Fibroblast of lung (primary cell): ENCODE results near the gene LPIN2. TPM values are rescaled to one million over a fixed set of nuclear protein-coding genes. Genes with fewer than 3 reads are reported as not detected.

ENCODE experiments used
- DNase-seq, 2 donors: peaks; one replicate each; pipeline versions ENCODE4 v3.0.0 to v3.0.0-alpha.2; 2010; ENCODE audit warnings: low read depth in 2 of 2
- H2AFZ ChIP-seq: 2 replicates; pipeline ENCODE4 v1.5.1; 2012; ENCODE audit warnings: low read length, control low read depth, inconsistent platforms
- H3K27ac ChIP-seq: 2 replicates; pipeline ENCODE4 v1.5.1; 2011; ENCODE audit warnings: low read length, control low read depth; ENCODE audit not compliant: insufficient read depth
- H3K27me3 ChIP-seq: 2 replicates; pipeline ENCODE4 v1.5.1; 2011; ENCODE audit warnings: mild to moderate bottlenecking, low read length; ENCODE audit not compliant: control insufficient read depth, insufficient read depth
- H3K36me3 ChIP-seq: 2 replicates; pipeline ENCODE4 v1.5.1; 2011; ENCODE audit warnings: low read length; ENCODE audit not compliant: control insufficient read depth, insufficient read depth
- H3K4me1 ChIP-seq: 2 replicates; pipeline ENCODE4 v1.5.1; 2011; ENCODE audit warnings: low read length; ENCODE audit not compliant: control insufficient read depth, insufficient read depth; ENCODE audit errors: extremely low read depth
- H3K4me2 ChIP-seq: 2 replicates; pipeline ENCODE4 v1.5.1; 2011; ENCODE audit warnings: low read length, control low read depth; ENCODE audit not compliant: insufficient read depth; ENCODE audit errors: extremely low read depth
- H3K4me3 ChIP-seq, 4 experiments: fragments of 200-600 bp in 1 of 4; sonication (generic) in 1 of 4; replicated peaks in 1 of 4; 2 replicates each; pipeline ENCODE4 v1.5.1; 2011 to 2016; ENCODE audit warnings: low read length in 4 of 4, low read depth in 3 of 4, mild to moderate bottlenecking in 3 of 4, control low read depth in 2 of 4, inconsistent platforms in 1 of 4, mixed read lengths in 1 of 4; ENCODE audit not compliant: insufficient read depth in 1 of 4; ENCODE audit errors: control extremely low read depth in 1 of 4
- H3K79me2 ChIP-seq: 2 replicates; pipeline ENCODE4 v1.5.1; 2012; ENCODE audit warnings: mild to moderate bottlenecking, low read length, inconsistent platforms; ENCODE audit not compliant: control insufficient read depth, insufficient read depth
- H3K9ac ChIP-seq: 2 replicates; pipeline ENCODE4 v1.5.1; 2011; ENCODE audit warnings: mild to moderate bottlenecking, low read length, control low read depth; ENCODE audit not compliant: insufficient read depth
- H3K9me3 ChIP-seq: 2 replicates; pipeline ENCODE4 v1.5.1; 2012; ENCODE audit warnings: low read depth, low read length; ENCODE audit not compliant: control insufficient read depth, insufficient read depth
- H4K20me1 ChIP-seq: 2 replicates; pipeline ENCODE4 v1.5.1; 2011; ENCODE audit warnings: low read length; ENCODE audit not compliant: control insufficient read depth, insufficient read depth; ENCODE audit errors: extremely low read depth
- CTCF ChIP-seq, 2 donors: IDR thresholded peaks in 1 of 2; conservative IDR thresholded peaks in 1 of 2; 1 replicate in 1 of 2; 2 replicates in 1 of 2; pipeline ENCODE4 v1.5.1; 2011 to 2012; ENCODE audit warnings: low read length in 2 of 2, control low read depth in 1 of 2, inconsistent platforms in 1 of 2, low read depth in 1 of 2, mild to moderate bottlenecking in 1 of 2
- EZH2 ChIP-seq: IDR thresholded peaks from 2 replicates; pipeline ENCODE4 v1.5.1; 2012; ENCODE audit warnings: low read length, control low read depth, mild to moderate bottlenecking; ENCODE audit errors: missing control alignments
- polyA plus RNA-seq, 2 donors: library from polyadenylated mRNA; depleted of rRNA in 1 of 2; stranded (reverse) in 1 of 2; unstranded in 1 of 2; fragments of >200 nt; gene quantifications; 2 replicates each; pipeline ENCODE4 v1.2.1, GENCODE V29; 2011 to 2012; ENCODE audit warnings: missing spikeins in 1 of 2
- total RNA-seq: library from RNA; depleted of rRNA; stranded (reverse); fragments of >200 nt; gene quantifications from 2 replicates; pipeline ENCODE4 v1.2.1, GENCODE V29; 2014

LPIN2 gene
- total and polyA plus RNA-seq, 2 donors (not counting 1 experiment from before 2014, with no cell fraction given): 51.0 to 58.1 TPM

GRCh38 chr18:2969695-2970094, 43.2 kb downstream of the LPIN2 start:
- Histone ChIP-seq H3K36me3 (no peaks in the 10 kb centered on the region), H3K79me2 (peaks cover 83% of the 10 kb centered on the region), H3K27ac (no peak overlapping the region), H3K9me3 (no peaks in the 10 kb centered on the region), H3K27me3 (no peaks in the 10 kb centered on the region), H4K20me1 (no peaks in the 10 kb centered on the region), H3K4me2 (no peak overlapping the region), H3K9ac (no peak overlapping the region), H3K4me3 (no peak overlapping the region), H3K4me1 (peaks cover 7% of the 10 kb centered on the region), H2AFZ (no peak overlapping the region)
- no peak for DNase-seq
- TF ChIP-seq EZH2: no peak

GRCh38 chr18:2968606-2969005, 44.3 kb downstream of the LPIN2 start:
- no peaks in the 10 kb centered on the region for H4K20me1 ChIP-seq
- no peaks in the 10 kb centered on the region for H3K36me3 ChIP-seq
- TF ChIP-seq CTCF (conservative IDR thresholded peaks at IDR 0.05 in 1 of 2, IDR thresholded peaks at IDR 0.05 in 1 of 2; ENCODE audit: low read depth in 1 of 2, low read length in 2 of 2) (no peak), EZH2 (no peak)
- peaks cover 86% of the 10 kb centered on the region for H3K79me2 ChIP-seq
- H3K27me3 ChIP-seq: no peaks in the 10 kb centered on the region
- no peak for DNase-seq
- no peak overlapping the region for H3K4me3 ChIP-seq
- no peak overlapping the region for H2AFZ ChIP-seq
- no peak overlapping the region for H3K4me2 ChIP-seq
- peaks cover 7% of the 10 kb centered on the region for H3K4me1 ChIP-seq
- no peak overlapping the region for H3K9ac ChIP-seq
- no peaks in the 10 kb centered on the region for H3K9me3 ChIP-seq
- H3K27ac ChIP-seq: no peak overlapping the region

GRCh38 chr18:2967820-2968219, 45.1 kb downstream of the LPIN2 start:
- Histone ChIP-seq H3K9me3 (no peaks in the 10 kb centered on the region), H3K79me2 (peaks cover 86% of the 10 kb centered on the region), H3K27me3 (no peaks in the 10 kb centered on the region), H3K4me3 (no peak overlapping the region), H3K36me3 (no peaks in the 10 kb centered on the region), H4K20me1 (no peaks in the 10 kb centered on the region), H2AFZ (no peak overlapping the region), H3K27ac (no peak overlapping the region), H3K4me1 (peaks cover 7% of the 10 kb centered on the region), H3K4me2 (no peak overlapping the region), H3K9ac (no peak overlapping the region)
- DNase-seq: no peak
- TF ChIP-seq EZH2 (no peak), CTCF (conservative IDR thresholded peaks at IDR 0.05 in 1 of 2, IDR thresholded peaks at IDR 0.05 in 1 of 2; ENCODE audit: low read depth in 1 of 2, low read length in 2 of 2) (no peak)
